Dedifferentiated amniotic fluid mesenchymal stem cell (primary cell): ENCODE measurements around the gene CDC42BPB.

ENCODE experiments used
- DNase-seq: peaks from one replicate; pipeline ENCODE4 v3.0.0-alpha.2; 2016; ENCODE audit errors: extremely low spot score

Gene CDC42BPB

DNA sequence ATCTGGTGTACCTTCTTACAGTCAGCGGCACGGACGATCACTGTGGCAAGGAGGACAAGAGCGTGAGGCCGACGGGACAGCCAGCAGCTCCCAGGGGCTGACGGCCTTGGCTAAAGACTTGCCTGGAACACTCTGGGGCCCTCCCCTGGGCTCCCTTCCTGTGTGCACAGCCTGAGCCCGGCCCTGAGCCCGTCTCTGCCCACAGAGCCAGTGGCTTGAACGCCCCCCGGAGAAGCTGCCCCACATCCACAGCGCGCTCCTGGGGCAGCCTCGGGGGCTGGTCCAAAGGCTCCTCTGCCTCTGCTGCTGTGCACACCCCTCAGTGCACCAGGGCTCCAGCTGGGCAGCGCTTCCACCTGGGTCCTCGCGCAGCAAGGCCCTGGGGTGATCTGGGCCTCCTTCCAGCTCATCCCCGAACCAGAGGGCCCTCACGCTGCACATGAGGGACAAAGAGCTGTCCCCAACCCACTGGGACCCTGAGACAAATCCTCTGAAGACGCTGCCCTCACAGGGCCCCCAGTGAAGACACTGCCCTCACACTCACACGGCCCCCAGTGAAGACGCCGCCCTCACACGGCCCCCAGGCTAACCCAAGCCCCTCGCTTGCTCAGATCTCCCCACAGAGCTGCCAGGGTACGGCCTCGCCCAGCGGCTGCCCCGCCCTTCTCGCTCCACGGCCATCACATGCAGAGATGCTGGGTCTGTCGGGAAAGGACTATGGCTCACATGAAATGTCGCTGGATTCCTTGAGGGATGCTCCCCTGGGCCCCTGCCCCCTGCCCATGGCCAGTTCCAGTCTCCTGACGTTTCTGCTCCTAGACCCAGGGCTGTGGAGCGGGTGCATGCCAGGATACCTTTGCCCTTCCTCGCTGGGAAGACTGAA, 112.7 kb downstream of the CDC42BPB start:
- DNase-seq: no peak

DNA sequence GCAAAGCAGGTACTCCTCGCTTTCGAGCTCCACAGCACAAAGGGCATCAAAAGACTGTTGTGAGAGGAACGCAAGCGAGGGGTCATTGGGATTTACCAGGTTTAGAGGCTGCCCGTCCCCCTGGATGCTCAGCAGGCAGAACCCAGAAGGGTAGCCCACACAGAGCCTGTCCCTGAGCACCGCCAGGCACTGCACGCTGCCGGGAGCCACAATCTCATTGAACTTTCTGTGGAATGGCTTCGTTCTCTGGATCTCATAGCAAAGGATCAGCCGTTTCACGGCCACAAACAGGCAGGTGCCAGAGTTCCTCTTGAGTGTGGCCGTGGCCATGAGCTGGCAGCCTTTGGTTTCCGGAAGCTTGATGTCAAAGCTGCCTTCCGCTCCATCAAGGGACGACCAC, 113.4 kb downstream of the CDC42BPB start:
- no peak for DNase-seq

GRCh38 chr14:102943454-102943853, 113.9 kb downstream of the CDC42BPB start:
- no peak for DNase-seq

DNA sequence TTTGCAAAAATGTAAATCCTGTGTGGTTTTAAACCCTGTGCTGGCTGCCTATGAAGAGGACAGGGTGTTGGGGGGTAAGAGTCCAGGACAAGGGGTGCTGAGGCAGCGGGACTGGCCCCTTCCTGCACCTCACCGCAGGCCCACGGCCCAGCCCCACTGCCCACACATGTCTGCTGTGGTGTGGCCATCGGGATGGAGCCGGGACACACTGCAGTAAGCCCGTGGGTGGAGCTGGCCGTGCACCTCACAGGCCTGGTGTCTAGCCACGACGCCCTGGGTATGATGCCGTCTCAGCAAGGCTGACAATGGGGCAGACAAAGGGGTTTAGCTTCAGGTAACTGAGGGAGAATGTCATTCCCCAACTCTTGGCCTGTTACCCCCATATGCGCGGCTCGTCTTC, 115.3 kb downstream of the CDC42BPB start:
- DNase-seq: no peak

GRCh38 chr14:102941419-102942011, 115.8 kb downstream of the CDC42BPB start:
- DNase-seq: no peak

- no peak for DNase-seq
Observed at GRCh38 chr14:102940729-102941362, 116.5 kb downstream of the CDC42BPB start.

DNA sequence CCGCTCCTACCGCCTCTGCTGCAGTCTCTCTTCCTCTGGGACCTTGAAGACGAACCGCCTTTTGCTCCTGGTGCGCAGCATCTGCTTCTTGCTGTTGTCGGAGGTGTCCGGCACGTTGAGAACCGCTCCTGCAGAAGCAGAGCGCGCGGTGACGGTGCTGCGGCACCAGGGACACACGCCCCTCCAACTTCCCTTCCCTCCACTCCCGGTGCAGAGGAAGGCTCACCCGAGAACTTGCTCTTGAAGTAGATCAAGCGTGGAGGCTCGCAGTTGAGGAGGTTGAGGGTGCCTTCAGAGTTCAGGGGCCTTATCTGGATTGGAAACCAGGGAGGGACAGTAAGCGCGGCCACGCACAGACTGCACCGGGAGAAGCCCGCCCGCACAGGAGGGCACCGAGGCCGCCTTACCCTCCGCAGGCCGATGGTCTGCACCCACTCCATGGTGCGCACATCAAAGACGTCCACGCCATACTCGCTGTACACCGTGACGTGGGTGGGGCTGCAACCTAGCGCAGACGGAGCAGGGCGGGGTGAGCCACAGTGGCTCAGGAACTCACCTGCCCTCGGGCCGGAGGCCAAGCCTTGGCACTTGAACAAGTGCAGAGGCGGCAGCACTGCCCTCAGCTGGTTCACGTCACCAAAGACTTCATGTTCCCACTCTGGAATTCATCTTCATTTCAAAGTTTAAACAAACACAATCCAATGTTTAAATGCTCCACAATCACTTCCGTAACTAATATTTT, 117.4 kb downstream of the CDC42BPB start:
- DNase-seq: no peak

DNA sequence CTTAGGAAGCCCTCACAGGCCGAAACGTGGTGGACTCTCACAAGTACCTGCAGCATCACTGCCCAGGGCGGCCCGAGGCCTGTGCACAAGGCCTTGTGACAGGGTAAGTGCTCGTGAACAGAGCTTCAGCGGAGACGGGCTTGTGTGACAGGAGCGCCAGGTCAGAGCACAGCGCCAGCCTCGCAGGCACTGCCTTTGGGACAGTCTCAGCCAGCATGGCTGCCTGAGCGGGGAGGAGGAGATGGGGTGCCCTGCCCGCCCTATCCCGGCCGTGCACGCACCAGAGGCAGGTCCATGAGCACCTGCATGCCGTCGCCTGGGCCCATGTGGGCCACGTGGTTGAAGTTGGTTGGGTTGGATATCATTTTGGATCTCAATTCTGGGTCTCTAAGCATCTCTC, 118.0 kb downstream of the CDC42BPB start:
- DNase-seq: no peak

- DNase-seq: no peak
Observed at GRCh38 chr14:102938191-102938590, 119.2 kb downstream of the CDC42BPB start.

DNA sequence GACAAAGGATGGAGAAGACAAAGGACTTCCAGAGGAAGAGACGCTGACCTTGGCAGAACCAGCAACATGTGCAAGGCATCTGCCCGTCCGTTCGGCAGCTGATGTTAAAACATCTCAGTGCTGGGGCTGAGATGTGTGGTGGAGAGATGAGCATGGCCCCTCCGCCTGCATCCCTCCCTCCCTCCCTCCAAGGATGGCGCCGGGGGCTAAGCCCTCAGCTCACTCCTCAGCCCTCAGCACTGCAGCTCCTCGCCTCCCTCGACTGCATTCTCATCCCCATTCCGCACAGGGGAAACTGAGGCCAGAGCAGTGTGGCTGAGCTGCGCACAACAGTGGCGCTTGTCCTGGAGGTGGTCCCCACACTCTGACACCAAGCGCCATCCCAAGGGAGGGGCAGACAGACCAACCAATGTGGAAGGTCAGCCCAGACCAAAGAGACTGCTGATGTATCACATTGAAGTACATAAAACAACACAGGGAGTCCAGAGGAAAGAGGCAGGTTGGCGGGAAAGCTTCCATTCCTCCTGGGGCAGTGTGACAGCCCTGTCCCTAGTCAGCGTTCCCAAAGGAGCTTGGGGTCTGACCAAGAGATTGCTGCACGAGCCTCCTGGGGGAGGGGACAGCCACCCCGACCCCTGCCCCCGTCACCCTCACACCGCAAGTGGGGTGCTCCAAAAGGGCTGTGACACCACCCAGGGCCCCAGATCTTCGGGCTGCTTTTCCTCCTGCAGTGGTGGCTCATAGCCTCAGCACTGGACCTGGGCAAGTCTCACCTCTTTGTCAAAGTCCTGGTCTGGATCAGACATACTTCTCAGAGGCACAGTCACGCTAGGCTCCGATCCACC, 119.8 kb downstream of the CDC42BPB start:
- no peak for DNase-seq

GRCh38 chr14:102935756-102936155, 121.6 kb downstream of the CDC42BPB start:
- no peak for DNase-seq

- DNase-seq: no peak
Observed at GRCh38 chr14:102933618-102934231, 123.6 kb downstream of the CDC42BPB start.

GRCh38 chr14:102932484-102933248, 124.7 kb downstream of the CDC42BPB start:
- DNase-seq: no peak

GRCh38 chr14:102931580-102932285, 125.6 kb downstream of the CDC42BPB start:
- DNase-seq: no peak

DNA sequence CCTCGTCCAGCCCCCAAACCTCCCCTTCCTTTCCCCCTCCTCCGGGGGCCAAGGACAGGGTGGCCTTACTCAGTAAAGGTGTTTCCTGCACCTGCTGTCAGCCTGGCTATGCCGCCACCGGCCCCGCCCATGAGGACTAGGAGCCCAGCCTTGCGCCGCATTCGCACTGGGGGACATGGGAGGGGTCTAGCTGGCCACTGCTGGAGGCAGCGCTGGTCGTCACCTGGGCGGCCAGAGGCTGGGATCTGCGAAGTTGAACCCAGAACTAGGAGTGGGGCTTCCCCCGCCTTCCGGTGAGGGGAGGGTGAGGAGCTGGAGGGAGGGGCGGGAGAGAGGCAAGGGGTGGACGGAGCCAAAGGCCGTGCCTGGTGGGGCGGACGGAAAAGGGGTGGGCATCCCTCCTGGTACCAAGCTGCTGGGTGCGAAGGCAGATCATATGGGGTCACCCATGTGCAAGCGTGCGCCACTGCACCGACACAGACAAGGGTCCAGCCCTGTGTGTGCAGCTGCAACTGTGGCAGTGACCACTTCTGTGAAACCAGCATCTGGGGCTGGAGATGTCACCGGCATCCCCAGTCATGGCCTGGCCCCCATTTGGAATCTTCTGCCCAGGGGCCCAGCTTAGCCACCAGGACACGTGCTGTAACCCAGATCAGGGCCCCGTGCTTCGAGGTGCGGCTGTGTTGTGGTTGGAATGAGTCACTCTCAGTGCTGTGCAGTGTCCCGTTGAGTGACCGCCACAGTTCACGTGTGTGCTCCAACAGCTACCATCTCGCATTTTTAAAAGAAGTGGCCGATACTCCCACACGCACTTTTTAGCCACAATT, 126.4 kb downstream of the CDC42BPB start:
- no peak for DNase-seq

DNA sequence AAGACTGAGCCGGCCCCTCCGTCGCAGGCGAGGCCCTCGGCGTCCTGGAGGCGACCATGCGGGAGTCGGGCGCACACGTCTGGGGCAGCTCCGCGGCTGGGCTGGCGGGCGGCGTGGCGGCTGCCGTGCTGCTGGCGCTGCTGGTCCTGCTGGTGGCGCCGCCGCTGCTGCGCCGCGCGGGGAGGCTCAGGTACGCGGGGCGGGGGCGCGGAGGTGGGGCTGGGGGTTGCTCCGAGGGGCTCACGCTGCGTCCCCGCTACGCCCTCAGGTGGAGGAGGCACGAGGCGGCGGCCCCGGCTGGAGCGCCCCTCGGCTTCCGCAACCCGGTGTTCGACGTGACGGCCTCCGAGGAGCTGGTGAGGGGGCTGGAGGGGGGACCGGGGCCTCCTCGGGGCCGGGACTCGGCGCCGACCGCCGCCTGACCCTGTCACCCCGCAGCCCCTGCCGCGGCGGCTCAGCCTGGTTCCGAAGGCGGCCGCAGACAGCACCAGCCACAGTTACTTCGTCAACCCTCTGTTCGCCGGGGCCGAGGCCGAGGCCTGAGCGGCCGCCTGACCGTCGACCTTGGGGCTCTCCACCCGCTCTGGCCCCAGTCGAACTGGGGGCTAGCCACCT, 127.1 kb downstream of the CDC42BPB start:
- no peak for DNase-seq

- DNase-seq: no peak
Observed at GRCh38 chr14:102929241-102930137, 127.9 kb downstream of the CDC42BPB start.
